Activated T-cell treated with anti-CD3 and anti-CD28 coated beads for 48 hours (primary cell): Measurements from ENCODE around the gene CCDC142.
"Not testable (repeated sequence)": the region's sequence is repeated elsewhere in the genome, so short reads cannot be mapped to it uniquely, and the experiment has no call there.

Experiments
- DNase-seq: peaks from one replicate; pipeline ENCODE4 v3.0.0-alpha.2; 2020; ENCODE audit warnings: low read depth

The CCDC142 gene

DNA sequence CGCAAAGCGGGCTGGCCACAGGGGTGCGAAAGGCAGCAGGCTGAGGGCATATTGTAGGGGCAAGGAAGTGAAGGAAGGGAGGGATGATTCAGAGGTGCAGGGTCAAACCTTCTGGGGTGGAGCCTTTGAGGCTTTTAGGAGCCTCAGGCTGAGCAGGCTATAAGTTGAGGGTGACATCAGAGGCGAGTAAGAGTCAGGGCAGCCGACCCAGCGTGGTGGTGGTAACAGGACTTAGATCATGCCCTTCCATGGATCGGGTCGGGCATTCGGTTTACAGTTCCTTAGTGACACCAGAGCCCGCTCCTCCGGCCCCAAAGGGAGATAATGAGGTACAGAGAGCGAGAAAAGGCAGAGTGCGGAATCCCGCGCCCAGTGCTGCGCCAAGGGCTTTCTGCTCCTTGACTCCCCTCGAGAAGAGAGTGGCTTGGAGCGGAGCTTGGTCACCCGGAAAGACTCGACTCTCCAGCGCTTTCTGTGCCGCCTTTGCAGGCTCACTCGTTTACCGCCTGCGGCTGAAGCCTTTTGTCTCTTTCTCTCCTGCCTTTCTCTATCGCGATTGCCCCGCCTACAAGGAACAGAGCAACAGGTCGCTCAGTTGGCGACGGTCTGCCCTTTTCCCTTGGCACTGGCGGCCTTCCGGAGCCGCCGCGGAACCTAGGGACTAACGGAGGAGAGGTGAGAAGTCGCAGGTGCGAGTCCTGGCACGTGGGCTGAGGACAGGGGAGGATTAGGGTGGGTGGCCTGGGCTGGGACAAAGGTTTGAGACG is 15.9 kb upstream of the CCDC142 start:
- no peak for DNase-seq

GRCh38 chr2:74497777-74498499 is 15.1 kb upstream of the CCDC142 start:
- DNase-seq, result no peak

DNA sequence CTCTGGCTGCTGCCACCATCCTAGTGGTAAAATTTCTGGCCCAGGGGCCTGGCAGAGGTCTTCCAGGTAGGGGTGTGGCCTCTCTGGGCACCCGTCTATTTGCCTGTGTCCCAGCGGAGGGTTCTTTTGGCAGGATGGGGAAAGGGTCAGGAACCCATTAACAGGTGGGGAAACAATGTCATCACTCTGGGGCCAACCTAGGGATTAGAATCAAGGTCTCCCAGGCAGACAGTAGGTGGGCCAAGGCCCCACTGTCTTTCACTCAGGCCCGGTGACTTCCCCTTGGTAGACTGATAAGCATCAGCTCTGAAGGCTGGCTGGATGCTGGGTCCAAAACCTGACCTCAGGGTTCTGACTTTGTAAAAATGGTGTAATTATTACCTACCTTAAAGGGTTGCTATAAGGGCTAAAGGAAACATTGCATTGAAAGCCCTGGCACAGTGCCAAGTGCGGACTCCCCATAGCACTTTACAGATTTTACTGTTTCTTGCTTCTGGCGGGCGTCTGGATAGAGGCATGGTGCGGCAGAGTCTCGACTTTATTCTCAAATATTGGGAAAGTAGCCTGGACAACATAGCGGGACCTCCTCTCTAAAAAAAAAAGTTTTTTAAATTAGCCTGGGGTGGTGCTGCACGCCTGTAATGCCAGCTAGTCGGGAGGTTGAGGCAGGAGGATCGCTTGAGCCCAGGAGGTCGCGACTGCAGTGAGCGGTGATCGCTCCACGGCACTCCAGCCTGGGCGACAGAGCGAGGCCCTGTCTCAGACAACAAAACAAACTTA is 14.4 kb upstream of the CCDC142 start:
- DNase-seq, result no peak

DNA sequence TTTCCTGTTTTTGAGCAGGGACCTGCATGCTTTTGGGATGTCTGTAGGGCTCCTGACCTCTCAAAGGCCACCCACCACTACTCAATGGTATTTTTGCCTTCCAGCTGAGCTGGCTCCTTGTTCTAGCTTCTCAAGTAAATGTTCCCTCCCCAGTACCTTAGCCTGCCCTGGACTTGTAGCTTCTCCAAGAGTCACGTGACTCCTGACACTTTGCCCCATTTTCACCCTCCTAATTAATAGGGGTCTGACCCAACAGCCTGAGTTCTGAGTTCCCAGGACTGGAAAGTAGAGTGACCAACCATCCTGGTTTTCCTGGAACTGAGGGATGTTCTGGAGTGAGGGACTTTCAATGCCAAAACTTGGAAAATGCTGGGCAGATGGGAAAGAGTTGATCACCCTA is 12.6 kb upstream of the CCDC142 start:
- DNase-seq, result no peak

- DNase-seq, result no peak
Measured at GRCh38 chr2:74493546-74493945, 10.7 kb upstream of the CCDC142 start.

- no peak for DNase-seq
Measured at GRCh38 chr2:74491648-74492544, 9.1 kb upstream of the CCDC142 start.

- no peak for DNase-seq
Measured at GRCh38 chr2:74489906-74490305, 7.1 kb upstream of the CCDC142 start.

GRCh38 chr2:74488643-74489481 is 6.1 kb upstream of the CCDC142 start:
- DNase-seq, result no peak

GRCh38 chr2:74486141-74486540 is 3.3 kb upstream of the CCDC142 start:
- DNase-seq, result no peak

GRCh38 chr2:74483675-74484164 is 922 bp upstream of the CCDC142 start:
- not testable (repeated sequence) for DNase-seq

GRCh38 chr2:74481961-74482800 is 617 bp downstream of the CCDC142 start:
- DNase-seq, result peak; percentile 55

- DNase-seq, result no peak
Measured at GRCh38 chr2:74481431-74481830, 1.4 kb downstream of the CCDC142 start.

- DNase-seq, result no peak
Measured at GRCh38 chr2:74474899-74475298, 7.9 kb downstream of the CCDC142 start.

DNA sequence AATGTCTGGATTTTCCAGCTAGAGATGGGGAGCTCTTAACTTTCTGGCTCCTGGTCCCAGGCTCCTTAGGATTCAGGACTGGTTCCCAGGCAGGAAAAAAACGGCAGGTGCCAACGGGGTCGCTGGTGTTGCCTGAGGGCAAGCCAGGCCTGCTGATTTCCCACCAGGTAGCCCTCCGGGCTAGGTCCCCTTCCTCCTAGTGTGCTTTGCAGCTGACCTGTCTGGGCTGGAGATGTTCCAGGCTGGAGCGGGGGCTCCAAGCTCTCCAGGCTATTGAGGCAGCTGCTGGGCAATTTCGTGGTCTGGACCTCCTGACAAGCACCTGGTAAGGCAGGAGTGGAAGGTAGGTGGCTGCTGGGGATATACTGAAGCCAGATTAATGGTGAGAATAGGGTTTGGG is 8.3 kb downstream of the CCDC142 start:
- no peak for DNase-seq

DNA sequence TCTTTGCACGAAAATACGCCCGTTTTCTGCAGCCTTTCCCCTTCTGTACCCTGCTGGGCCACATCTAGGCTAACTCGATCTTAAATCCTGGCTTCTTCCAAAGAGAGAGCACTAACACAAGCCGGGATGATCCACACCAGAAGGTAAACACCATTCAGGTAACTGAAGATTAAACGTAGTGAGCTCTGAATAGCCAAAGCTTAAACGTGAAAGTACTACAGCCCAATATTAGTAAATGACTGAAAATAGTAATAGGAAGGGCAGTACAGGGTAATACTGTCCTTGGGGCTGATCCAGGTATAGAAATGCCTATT is 9.9 kb downstream of the CCDC142 start:
- DNase-seq, result no peak

DNA sequence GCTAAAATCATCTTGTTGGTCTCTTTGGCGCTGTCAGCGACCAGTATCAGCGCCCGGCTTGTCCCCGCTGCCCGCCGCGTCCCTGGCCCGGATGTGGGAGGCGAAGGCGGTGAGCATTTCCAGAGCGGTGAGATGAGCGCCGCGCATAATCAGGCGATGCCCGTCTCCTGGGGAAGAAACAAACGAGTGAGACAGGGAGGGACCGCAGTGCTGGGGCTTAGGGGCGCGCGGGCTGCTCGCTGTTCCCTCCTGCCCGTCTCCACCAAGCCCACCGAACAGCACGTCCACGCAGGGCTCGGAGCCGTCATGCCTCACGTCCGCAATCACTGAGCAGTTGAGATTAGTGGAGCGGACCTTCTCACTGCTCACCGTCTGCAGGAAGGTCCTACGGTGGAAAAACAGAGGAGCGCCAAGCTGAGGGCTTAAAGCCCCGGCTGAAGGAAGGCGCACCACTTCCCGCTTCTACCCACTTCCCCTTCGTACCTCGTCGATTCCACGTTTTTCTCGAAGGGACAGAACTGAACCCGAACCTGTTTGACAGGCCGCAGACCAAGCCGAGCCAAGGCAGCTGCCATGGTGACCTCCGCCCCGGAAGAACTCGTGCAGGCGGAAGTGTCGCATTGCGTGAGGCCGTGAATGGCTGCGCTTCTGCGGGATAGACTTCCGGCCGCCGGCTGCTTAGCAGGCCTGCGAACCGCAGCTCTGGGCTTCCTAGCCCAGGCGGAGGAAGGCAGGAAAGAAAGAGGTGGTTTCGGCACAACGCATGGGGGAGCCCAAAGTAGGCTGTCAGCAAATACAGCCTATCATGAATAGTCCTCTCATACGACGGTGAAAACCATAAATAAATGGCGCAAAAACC is 10.5 kb downstream of the CCDC142 start, which contains the start of gene MRPL53:
Gene MRPL53 (minus strand): TSS at position 595 of the 859 bp plus-strand sequence. CDS start 20 bp downstream, at position 575.
- DNase-seq, result peak; percentile 92

- no peak for DNase-seq
Measured at GRCh38 chr2:74471332-74472065, 11.3 kb downstream of the CCDC142 start.

DNA sequence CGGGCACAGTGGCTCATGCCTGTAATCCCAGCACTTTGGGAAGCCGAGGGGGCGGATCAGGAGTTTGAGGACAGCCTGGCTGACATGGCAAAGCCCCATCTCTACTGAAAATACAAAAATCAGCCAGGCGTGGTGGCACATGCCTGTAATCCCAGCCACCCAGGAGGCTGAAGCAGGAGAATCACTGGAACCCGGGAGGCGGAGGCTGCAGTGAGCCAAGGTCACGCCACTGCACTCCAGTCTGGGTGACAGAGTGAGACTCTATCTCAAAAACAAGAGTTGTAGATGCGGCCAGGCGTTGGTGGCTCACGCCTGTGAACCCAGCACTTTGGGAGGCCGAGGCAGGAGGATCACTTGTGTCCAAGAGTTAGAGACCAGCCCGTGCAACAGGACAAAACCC is 12.1 kb downstream of the CCDC142 start:
- not testable (repeated sequence) for DNase-seq
